PC-3 (cell line): Measurements from ENCODE around the gene PTH2. TPM values are rescaled to one million over a fixed set of nuclear protein-coding genes. Genes with fewer than 3 reads are reported as not detected.
A peak's percentile ranks its signal among the peaks of the same experiment; 100 is the strongest.

Experiments used
- ATAC-seq: fragments of 200-7000 bp; cut with Tn5 transposase; 2 replicates; pipeline ENCODE4 v1.9.1; 2020; ENCODE audit warnings: mild to moderate bottlenecking, moderate library complexity
- BruUV-seq: library from RNA; stranded (reverse); fragments of 400-500 nt; replicated peaks from 2 replicates; lab custom pipeline; 2021; lab: Mats Ljungman, UMichigan
- CTCF ChIA-PET: fragments of 300-600 bp; sonication (Branson Sonifier 250); formaldehyde crosslinking; loops from one replicate; lab custom pipeline; 2022; ENCODE audit warnings: antibody characterized with exemption; lab: Charles Lee
- POLR2A ChIA-PET: fragments of 300-600 bp; sonication (Branson Sonifier 250); formaldehyde crosslinking; loops from one replicate; lab custom pipeline; 2022; ENCODE audit warnings: antibody characterized with exemption; ENCODE audit not compliant: unreplicated experiment; lab: Charles Lee
- DNase-seq: peaks from one replicate; pipeline ENCODE4 v3.0.0-alpha.2; 2015
- H2AFZ ChIP-seq: fragments of 300-600 bp; sonication (generic); 2 replicates; pipeline ENCODE4 v1.6.0; 2016; ENCODE audit warnings: antibody characterized with exemption, low read length
- H3F3A ChIP-seq: fragments of 300-600 bp; sonication (generic); one replicate; pipeline ENCODE4 v1.6.0; 2017; ENCODE audit warnings: antibody characterized with exemption, low read length, control low read depth, mild to moderate bottlenecking; ENCODE audit not compliant: unreplicated experiment
- H3K27ac ChIP-seq: fragments of 300-600 bp; sonication (generic); 2 replicates; pipeline ENCODE4 v1.5.1; 2016; ENCODE audit warnings: mild to moderate bottlenecking, low read length
- H3K27me3 ChIP-seq: fragments of 300-600 bp; sonication (generic); 2 replicates; pipeline ENCODE4 v1.6.1; 2016; ENCODE audit warnings: low read length, mixed read lengths
- H3K36me3 ChIP-seq: fragments of 300-600 bp; sonication (generic); 2 replicates; pipeline ENCODE4 v1.6.1; 2016; ENCODE audit warnings: low read depth, mixed run types, low read length, mixed read lengths
- H3K4me1 ChIP-seq: fragments of 300-600 bp; sonication (generic); 2 replicates; pipeline ENCODE4 v1.5.1; 2016; ENCODE audit warnings: low read length; ENCODE audit not compliant: insufficient read depth
- H3K4me2 ChIP-seq: fragments of 300-600 bp; sonication (generic); 2 replicates; pipeline ENCODE4 v1.6.0; 2016; ENCODE audit warnings: low read length
- H3K4me3 ChIP-seq: fragments of 300-600 bp; sonication (generic); 2 replicates; pipeline ENCODE4 v1.5.1; 2016; ENCODE audit warnings: mild to moderate bottlenecking, low read length, mixed read lengths
- H3K79me2 ChIP-seq: fragments of 300-600 bp; sonication (generic); 2 replicates; pipeline ENCODE4 v1.6.1; 2017; ENCODE audit warnings: low read length, mixed read lengths
- H3K9ac ChIP-seq: fragments of 300-600 bp; sonication (generic); 2 replicates; pipeline ENCODE4 v1.6.0; 2016; ENCODE audit warnings: mild to moderate bottlenecking, low read length
- H3K9me2 ChIP-seq: fragments of 300-600 bp; sonication (generic); replicated peaks from 2 replicates; pipeline ENCODE4 v1.6.1; 2016; ENCODE audit warnings: mixed run types, low read length, mixed read lengths
- H3K9me3 ChIP-seq: fragments of 300-600 bp; sonication (generic); 2 replicates; pipeline ENCODE4 v1.6.1; 2016; ENCODE audit warnings: low read length, mixed read lengths
- H4K20me1 ChIP-seq: fragments of 300-600 bp; sonication (generic); 2 replicates; pipeline ENCODE4 v1.6.1; 2016; ENCODE audit warnings: low read length, mixed read lengths
- CTCF ChIP-seq: fragments of 300-600 bp; sonication (generic); conservative IDR thresholded peaks from 2 replicates; pipeline ENCODE4 v1.5.1; 2017; ENCODE audit warnings: antibody characterized with exemption, low read depth, mild to moderate bottlenecking, low read length
- EZH2 ChIP-seq: fragments of 300-600 bp; sonication (generic); IDR thresholded peaks from one replicate; pipeline ENCODE4 v1.6.1; 2017; ENCODE audit warnings: antibody characterized with exemption, mild to moderate bottlenecking, low read length; ENCODE audit not compliant: unreplicated experiment
- EZH2phosphoT487 ChIP-seq: fragments of 300-600 bp; sonication (generic); IDR thresholded peaks from 2 replicates; pipeline ENCODE4 v1.6.1; 2018; ENCODE audit warnings: mild to moderate bottlenecking, antibody characterized with exemption, low read length, borderline replicate concordance
- intact Hi-C: fragments of 100-400 bp; cut with micrococcal nuclease; formaldehyde crosslinking; loops from 2 replicates; pipeline ENCODE4 v1.9.0; 2023
- total RNA-seq: library from RNA; depleted of rRNA; stranded (reverse); fragments of >200 nt; gene quantifications from 2 replicates; pipeline ENCODE4 v1.2.3, GENCODE V29; 2014

Gene PTH2
- total RNA-seq, 1 experiment from 2014 or later: not detected

GRCh38 chr19:49455773-49456172, 32.5 kb upstream of the PTH2 start:
- Histone ChIP-seq H3K36me3 (no peaks in the 10 kb centered on the region), H3K9me3 (no peaks in the 10 kb centered on the region), H3K27ac (no peak overlapping the region), H3K4me1 (peaks cover under 1% of the 10 kb centered on the region; the same call in 1 of the 2 replicates), H4K20me1 (no peaks in the 10 kb centered on the region), H3K9ac (no peak overlapping the region), H3K4me2 (no peak overlapping the region), H3K4me3 (no peak overlapping the region), H2AFZ (no peak overlapping the region), H3K27me3 (no peaks in the 10 kb centered on the region), H3K9me2 (no peaks in the 10 kb centered on the region), H3F3A (no peaks in the 10 kb centered on the region), H3K79me2 (peaks cover 8% of the 10 kb centered on the region)
- ATAC-seq (no peak), DNase-seq (no peak)
- intact Hi-C loops: no loop called here
- ChIA-PET POLR2A (no interaction called here), CTCF (no interaction called here)
- no TSS peak for BruUV-seq
- TF ChIP-seq EZH2phosphoT487 (no peak), EZH2 (no peak), CTCF (no peak)

- Histone ChIP-seq H3K4me3 (no peak overlapping the region), H3K9me3 (no peaks in the 10 kb centered on the region), H3F3A (no peaks in the 10 kb centered on the region), H3K9me2 (no peaks in the 10 kb centered on the region), H3K36me3 (no peaks in the 10 kb centered on the region), H4K20me1 (no peaks in the 10 kb centered on the region), H3K4me1 (peaks cover 8% of the 10 kb centered on the region; the same call in 1 of the 2 replicates), H3K79me2 (peaks cover 18% of the 10 kb centered on the region), H2AFZ (no peak overlapping the region), H3K27ac (no peak overlapping the region), H3K27me3 (no peaks in the 10 kb centered on the region), H3K4me2 (no peak overlapping the region), H3K9ac (no peak overlapping the region)
- BruUV-seq: no TSS peak
- ATAC-seq: no peak
- TF ChIP-seq CTCF (no peak), EZH2 (no peak), EZH2phosphoT487 (no peak)
- intact Hi-C loops: no loop called here
- POLR2A ChIA-PET: no interaction called here
- CTCF ChIA-PET: no interaction called here
- no peak for DNase-seq
These were observed 30.6 kb upstream of the PTH2 start for GRCh38 chr19:49453757-49454240.

- Histone ChIP-seq H3K36me3 (peaks cover 3% of the 10 kb centered on the region; the same call in 1 of the 2 replicates), H4K20me1 (no peaks in the 10 kb centered on the region), H3K27ac (no peak within 1 kb of the TSS), H3K9me3 (no peaks in the 10 kb centered on the region), H3K4me3 (no peak within 1 kb of the TSS), H2AFZ (peak within 1 kb of the TSS; percentile 55), H3K79me2 (peaks cover 18% of the 10 kb centered on the region), H3K9ac (no peak within 1 kb of the TSS), H3K4me1 (peaks cover 8% of the 10 kb centered on the region; the same call in 1 of the 2 replicates), H3F3A (no peaks in the 10 kb centered on the region), H3K4me2 (no peak within 1 kb of the TSS), H3K27me3 (no peaks in the 10 kb centered on the region), H3K9me2 (no peaks in the 10 kb centered on the region)
- TF ChIP-seq CTCF (no peak), EZH2 (no peak), EZH2phosphoT487 (no peak)
- ATAC-seq (no peak), DNase-seq (no peak)
- POLR2A ChIA-PET: no interaction called here
- BruUV-seq: no TSS peak
- CTCF ChIA-PET: no interaction called here
- intact Hi-C loops: no loop called here
These were observed 29.9 kb upstream of the PTH2 start, which contains the start of gene ALDH16A1 for GRCh38 chr19:49453013-49453756. Gene ALDH16A1, plus strand, starts transcription at chr19:49453225. Its CDS starts 107 bp downstream, at chr19:49453332.
